Stimulated activated CD8-positive, alpha-beta memory T cell treated with anti-CD3 and anti-CD28 coated beads, Interleukin-4, amount 100 ng/mL, for 48 hours (primary cell): ENCODE results near the gene FYN.
"Not testable (repeated sequence)": the region's sequence is repeated elsewhere in the genome, so short reads cannot be mapped to it uniquely, and the experiment has no call there.

ENCODE experiments used
- DNase-seq: peaks from one replicate; pipeline ENCODE4 v3.0.0-alpha.2; 2020

FYN gene

GRCh38 chr6:111873178-111874024 is at the start of gene FYN:
TSS of gene FYN (minus strand) at chr6:111873452. CDS start at chr6:111720051, 153,401 bp downstream.
- peak; percentile 99 for DNase-seq

GRCh38 chr6:111922454-111923297 is 49.4 kb upstream of the FYN start:
- no peak for DNase-seq

GRCh38 chr6:111921103-111921502 is 47.9 kb upstream of the FYN start:
- DNase-seq, result no peak

GRCh38 chr6:111920578-111920977 is 47.3 kb upstream of the FYN start:
- DNase-seq, result no peak

GRCh38 chr6:111918825-111919224 is 45.6 kb upstream of the FYN start:
- DNase-seq, result no peak

GRCh38 chr6:111916747-111917146 is 43.5 kb upstream of the FYN start:
- no peak for DNase-seq

GRCh38 chr6:111914617-111915016 is 41.4 kb upstream of the FYN start:
- no peak for DNase-seq

- no peak for DNase-seq
These were observed 39.7 kb upstream of the FYN start for GRCh38 chr6:111912904-111913303.

GRCh38 chr6:111911428-111911827 is 38.2 kb upstream of the FYN start:
- DNase-seq, result no peak

GRCh38 chr6:111909238-111909637 is 36.0 kb upstream of the FYN start:
- no peak for DNase-seq

- DNase-seq, result not testable (repeated sequence)
These were observed 35.1 kb upstream of the FYN start for GRCh38 chr6:111908365-111908764.

- no peak for DNase-seq
These were observed 27.5 kb upstream of the FYN start for GRCh38 chr6:111900735-111901134.

- DNase-seq, result no peak
These were observed 26.3 kb upstream of the FYN start for GRCh38 chr6:111899531-111899930.

- DNase-seq, result no peak
These were observed 25.2 kb upstream of the FYN start for GRCh38 chr6:111898452-111898851.

- no peak for DNase-seq
These were observed 21.7 kb upstream of the FYN start for GRCh38 chr6:111894951-111895350.

GRCh38 chr6:111894272-111894671 is 21.0 kb upstream of the FYN start:
- DNase-seq, result no peak

GRCh38 chr6:111892431-111892830 is 19.2 kb upstream of the FYN start:
- DNase-seq, result no peak

- DNase-seq, result no peak
These were observed 17.7 kb upstream of the FYN start for GRCh38 chr6:111890988-111891387.

- no peak for DNase-seq
These were observed 15.9 kb upstream of the FYN start for GRCh38 chr6:111888928-111889695.

GRCh38 chr6:111886793-111887192 is 13.5 kb upstream of the FYN start:
- not testable (repeated sequence) for DNase-seq

- no peak for DNase-seq
These were observed 12.2 kb upstream of the FYN start for GRCh38 chr6:111885373-111886027.

- DNase-seq, result no peak
These were observed 10.8 kb upstream of the FYN start for GRCh38 chr6:111884068-111884467.
